SK-N-SH treated with all-trans-retinoic acid at 6 μM for 48 hours (cell line): ENCODE results near the gene RND3.
A peak's percentile ranks its signal among the peaks of the same experiment; 100 is the strongest.

Experiments used
- ATAC-seq: fragments of 200-7000 bp; cut with Tn5 transposase; 3 replicates; pipeline ENCODE4 v1.9.1; 2020; ENCODE audit warnings: mild to moderate bottlenecking, moderate library complexity
- ARNTL ChIP-seq: fragments of 450-650 bp; formaldehyde crosslinking; IDR thresholded peaks from 2 replicates; pipeline ENCODE4 v1.5.0; 2020; ENCODE audit warnings: low read depth, mild to moderate bottlenecking, moderate library complexity, borderline replicate concordance
- BACH2 ChIP-seq: fragments of 250-450 bp; sonication (Bioruptor Pico); IDR thresholded peaks from 2 replicates; pipeline ENCODE4 v1.9.0; 2021; ENCODE audit warnings: mild to moderate bottlenecking, borderline replicate concordance
- CSDC2 ChIP-seq: fragments of 250-450 bp; sonication (Bioruptor Pico); IDR thresholded peaks from 2 replicates; pipeline ENCODE4 v1.5.0; 2020; ENCODE audit warnings: mild to moderate bottlenecking, moderate library complexity
- ESRRG ChIP-seq: fragments of 250-450 bp; sonication (Bioruptor Pico); IDR thresholded peaks from 2 replicates; pipeline ENCODE4 v1.6.1; 2021; ENCODE audit warnings: mild to moderate bottlenecking
- GLIS3 ChIP-seq: fragments of 250-450 bp; sonication (Bioruptor Pico); IDR thresholded peaks from 2 replicates; pipeline ENCODE4 v1.5.0; 2020; ENCODE audit warnings: mild to moderate bottlenecking, moderate library complexity
- ISL1 ChIP-seq: fragments of 250-450 bp; sonication (Bioruptor Pico); IDR thresholded peaks from 2 replicates; pipeline ENCODE4 v2.1.2; 2022; ENCODE audit warnings: mild to moderate bottlenecking, moderate library complexity
- OSR1 ChIP-seq: fragments of 250-450 bp; sonication (Bioruptor Pico); IDR thresholded peaks from 2 replicates; pipeline ENCODE4 v1.8.0; 2022; ENCODE audit warnings: moderate library complexity, mild to moderate bottlenecking, inconsistent platforms
- PPARA ChIP-seq: fragments of 250-450 bp; sonication (Bioruptor Pico); IDR thresholded peaks from 2 replicates; pipeline ENCODE4 v1.5.0; 2020; ENCODE audit warnings: mild to moderate bottlenecking, borderline replicate concordance
- RARB ChIP-seq: fragments of 250-450 bp; sonication (Bioruptor Pico); IDR thresholded peaks from 2 replicates; pipeline ENCODE4 v1.8.0; 2021; ENCODE audit warnings: mild to moderate bottlenecking, moderate library complexity
- SNAI2 ChIP-seq: fragments of 250-450 bp; sonication (Bioruptor Pico); IDR thresholded peaks from 2 replicates; pipeline ENCODE4 v1.5.0; 2020; ENCODE audit warnings: mild to moderate bottlenecking, moderate library complexity
- TOX ChIP-seq: fragments of 250-450 bp; sonication (Bioruptor Pico); IDR thresholded peaks from 2 replicates; pipeline ENCODE4 v1.8.0; 2021; ENCODE audit warnings: mild to moderate bottlenecking, moderate library complexity, borderline replicate concordance
- ZC3H10 ChIP-seq: fragments of 250-450 bp; sonication (Bioruptor Pico); IDR thresholded peaks from 2 replicates; pipeline ENCODE4 v1.5.1; 2021; ENCODE audit warnings: mild to moderate bottlenecking, moderate library complexity
- ZFP3 ChIP-seq: fragments of 250-450 bp; sonication (Bioruptor Pico); IDR thresholded peaks from 2 replicates; pipeline ENCODE4 v1.5.0; 2020; ENCODE audit warnings: mild to moderate bottlenecking, moderate library complexity
- ZFP30 ChIP-seq: fragments of 450-650 bp; formaldehyde crosslinking; IDR thresholded peaks from 2 replicates; pipeline ENCODE4 v1.5.0; 2022; ENCODE audit warnings: mild to moderate bottlenecking, moderate library complexity
- ZNF565 ChIP-seq: fragments of 450-650 bp; formaldehyde crosslinking; conservative IDR thresholded peaks from 2 replicates; pipeline ENCODE4 v1.5.0; 2020; ENCODE audit warnings: low read depth, mild to moderate bottlenecking, moderate library complexity
- ZNF70 ChIP-seq: fragments of 450-650 bp; formaldehyde crosslinking; IDR thresholded peaks from 2 replicates; pipeline ENCODE4 v1.5.0; 2020; ENCODE audit warnings: mild to moderate bottlenecking, moderate library complexity
- ZNF8 ChIP-seq: fragments of 450-650 bp; formaldehyde crosslinking; IDR thresholded peaks from 2 replicates; pipeline ENCODE4 v1.5.0; 2020; ENCODE audit warnings: mild to moderate bottlenecking, moderate library complexity
- TF ChIP-seq, protein P1 (sequence below): fragments of 250-450 bp; sonication (Bioruptor Pico); IDR thresholded peaks from 2 replicates; pipeline ENCODE4 v1.5.1; 2021; ENCODE audit warnings: mild to moderate bottlenecking, moderate library complexity
- TF ChIP-seq, protein P2 (sequence below): fragments of 250-450 bp; sonication (Bioruptor Pico); IDR thresholded peaks from 2 replicates; pipeline ENCODE4 v1.5.1; 2020; ENCODE audit warnings: low read depth, mild to moderate bottlenecking, moderate library complexity
- TF ChIP-seq, protein P3 (sequence below): fragments of 250-450 bp; sonication (Bioruptor Pico); IDR thresholded peaks from 2 replicates; pipeline ENCODE4 v1.8.0; 2020; ENCODE audit warnings: mild to moderate bottlenecking, moderate library complexity, borderline replicate concordance
- TF ChIP-seq, protein P4 (sequence below): fragments of 250-450 bp; sonication (Bioruptor Pico); IDR thresholded peaks from 2 replicates; pipeline ENCODE4 v1.5.0; 2020; ENCODE audit warnings: mild to moderate bottlenecking, moderate library complexity

Gene RND3

DNA sequence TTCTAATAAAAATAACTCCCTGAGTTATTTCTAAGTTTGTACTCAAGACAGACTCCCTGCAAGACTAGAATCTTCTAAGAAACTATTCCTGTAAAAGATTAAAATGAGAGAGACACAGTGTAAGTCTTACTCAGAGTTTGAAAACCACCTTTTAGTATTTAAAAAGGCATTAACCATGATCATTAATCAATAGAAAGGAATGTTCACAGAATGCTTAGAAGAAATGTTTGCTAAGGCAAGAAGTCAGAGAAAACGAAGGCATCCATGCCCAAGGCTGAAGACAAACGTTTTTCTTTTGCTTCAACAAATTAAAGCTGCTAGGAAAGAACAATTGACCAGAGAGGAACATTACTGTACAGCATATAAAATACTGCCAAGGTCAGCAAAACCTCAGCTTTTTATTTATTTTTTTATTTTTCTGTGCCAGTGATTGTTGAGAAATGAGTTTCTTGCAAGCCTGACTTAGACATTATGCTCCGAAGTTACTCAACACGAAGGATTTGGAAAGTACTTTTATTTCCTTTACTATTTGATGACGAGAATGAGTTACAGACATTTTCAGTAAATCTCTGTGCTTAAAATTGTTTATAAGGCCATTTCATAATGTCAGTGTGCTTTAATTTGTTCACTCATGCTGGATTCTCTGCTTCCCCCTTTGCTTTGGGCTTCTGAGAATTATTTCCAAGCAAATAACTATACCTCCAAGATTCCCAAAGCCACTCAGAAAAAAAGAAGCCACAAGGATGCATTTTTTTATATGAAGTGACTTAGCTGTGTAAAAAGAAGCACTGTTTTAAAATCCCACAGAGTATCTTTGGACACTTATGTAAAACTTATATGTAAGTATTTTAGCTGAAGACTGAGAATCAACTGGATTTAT is 20.5 kb downstream of the RND3 start:
- no peak for TF ChIP-seq ZNF8
- TF ChIP-seq TOX (CRISPR knock-in tag) = peak; percentile 9; the same call in 1 of the 2 replicates
- TF ChIP-seq OSR1 = no peak
- no peak for TF ChIP-seq CSDC2 (CRISPR knock-in tag)
- TF ChIP-seq, protein P1, sequence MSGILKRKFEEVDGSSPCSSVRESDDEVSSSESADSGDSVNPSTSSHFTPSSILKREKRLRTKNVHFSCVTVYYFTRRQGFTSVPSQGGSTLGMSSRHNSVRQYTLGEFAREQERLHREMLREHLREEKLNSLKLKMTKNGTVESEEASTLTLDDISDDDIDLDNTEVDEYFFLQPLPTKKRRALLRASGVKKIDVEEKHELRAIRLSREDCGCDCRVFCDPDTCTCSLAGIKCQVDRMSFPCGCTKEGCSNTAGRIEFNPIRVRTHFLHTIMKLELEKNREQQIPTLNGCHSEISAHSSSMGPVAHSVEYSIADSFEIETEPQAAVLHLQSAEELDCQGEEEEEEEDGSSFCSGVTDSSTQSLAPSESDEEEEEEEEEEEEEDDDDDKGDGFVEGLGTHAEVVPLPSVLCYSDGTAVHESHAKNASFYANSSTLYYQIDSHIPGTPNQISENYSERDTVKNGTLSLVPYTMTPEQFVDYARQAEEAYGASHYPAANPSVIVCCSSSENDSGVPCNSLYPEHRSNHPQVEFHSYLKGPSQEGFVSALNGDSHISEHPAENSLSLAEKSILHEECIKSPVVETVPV (CRISPR knock-in tag) = no peak
- no peak for TF ChIP-seq SNAI2
- TF ChIP-seq ZFP3 (CRISPR knock-in tag) = no peak
- no peak; the same call in 1 of the 2 replicates for TF ChIP-seq GLIS3 (CRISPR knock-in tag)
- TF ChIP-seq, protein P2, sequence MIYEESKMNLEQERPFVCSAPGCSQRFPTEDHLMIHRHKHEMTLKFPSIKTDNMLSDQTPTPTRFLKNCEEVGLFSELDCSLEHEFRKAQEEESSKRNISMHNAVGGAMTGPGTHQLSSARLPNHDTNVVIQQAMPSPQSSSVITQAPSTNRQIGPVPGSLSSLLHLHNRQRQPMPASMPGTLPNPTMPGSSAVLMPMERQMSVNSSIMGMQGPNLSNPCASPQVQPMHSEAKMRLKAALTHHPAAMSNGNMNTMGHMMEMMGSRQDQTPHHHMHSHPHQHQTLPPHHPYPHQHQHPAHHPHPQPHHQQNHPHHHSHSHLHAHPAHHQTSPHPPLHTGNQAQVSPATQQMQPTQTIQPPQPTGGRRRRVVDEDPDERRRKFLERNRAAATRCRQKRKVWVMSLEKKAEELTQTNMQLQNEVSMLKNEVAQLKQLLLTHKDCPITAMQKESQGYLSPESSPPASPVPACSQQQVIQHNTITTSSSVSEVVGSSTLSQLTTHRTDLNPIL (CRISPR knock-in tag) = no peak; the same call in 1 of the 2 replicates
- TF ChIP-seq, protein P3, sequence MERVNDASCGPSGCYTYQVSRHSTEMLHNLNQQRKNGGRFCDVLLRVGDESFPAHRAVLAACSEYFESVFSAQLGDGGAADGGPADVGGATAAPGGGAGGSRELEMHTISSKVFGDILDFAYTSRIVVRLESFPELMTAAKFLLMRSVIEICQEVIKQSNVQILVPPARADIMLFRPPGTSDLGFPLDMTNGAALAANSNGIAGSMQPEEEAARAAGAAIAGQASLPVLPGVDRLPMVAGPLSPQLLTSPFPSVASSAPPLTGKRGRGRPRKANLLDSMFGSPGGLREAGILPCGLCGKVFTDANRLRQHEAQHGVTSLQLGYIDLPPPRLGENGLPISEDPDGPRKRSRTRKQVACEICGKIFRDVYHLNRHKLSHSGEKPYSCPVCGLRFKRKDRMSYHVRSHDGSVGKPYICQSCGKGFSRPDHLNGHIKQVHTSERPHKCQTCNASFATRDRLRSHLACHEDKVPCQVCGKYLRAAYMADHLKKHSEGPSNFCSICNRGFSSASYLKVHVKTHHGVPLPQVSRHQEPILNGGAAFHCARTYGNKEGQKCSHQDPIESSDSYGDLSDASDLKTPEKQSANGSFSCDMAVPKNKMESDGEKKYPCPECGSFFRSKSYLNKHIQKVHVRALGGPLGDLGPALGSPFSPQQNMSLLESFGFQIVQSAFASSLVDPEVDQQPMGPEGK = peak; percentile 38; the same call in 1 of the 2 replicates
- TF ChIP-seq ZNF565 (CRISPR knock-in tag) = no peak
- no peak for TF ChIP-seq ISL1 (CRISPR knock-in tag)
- no peak for TF ChIP-seq PPARA (CRISPR knock-in tag)
- TF ChIP-seq, protein P4, sequence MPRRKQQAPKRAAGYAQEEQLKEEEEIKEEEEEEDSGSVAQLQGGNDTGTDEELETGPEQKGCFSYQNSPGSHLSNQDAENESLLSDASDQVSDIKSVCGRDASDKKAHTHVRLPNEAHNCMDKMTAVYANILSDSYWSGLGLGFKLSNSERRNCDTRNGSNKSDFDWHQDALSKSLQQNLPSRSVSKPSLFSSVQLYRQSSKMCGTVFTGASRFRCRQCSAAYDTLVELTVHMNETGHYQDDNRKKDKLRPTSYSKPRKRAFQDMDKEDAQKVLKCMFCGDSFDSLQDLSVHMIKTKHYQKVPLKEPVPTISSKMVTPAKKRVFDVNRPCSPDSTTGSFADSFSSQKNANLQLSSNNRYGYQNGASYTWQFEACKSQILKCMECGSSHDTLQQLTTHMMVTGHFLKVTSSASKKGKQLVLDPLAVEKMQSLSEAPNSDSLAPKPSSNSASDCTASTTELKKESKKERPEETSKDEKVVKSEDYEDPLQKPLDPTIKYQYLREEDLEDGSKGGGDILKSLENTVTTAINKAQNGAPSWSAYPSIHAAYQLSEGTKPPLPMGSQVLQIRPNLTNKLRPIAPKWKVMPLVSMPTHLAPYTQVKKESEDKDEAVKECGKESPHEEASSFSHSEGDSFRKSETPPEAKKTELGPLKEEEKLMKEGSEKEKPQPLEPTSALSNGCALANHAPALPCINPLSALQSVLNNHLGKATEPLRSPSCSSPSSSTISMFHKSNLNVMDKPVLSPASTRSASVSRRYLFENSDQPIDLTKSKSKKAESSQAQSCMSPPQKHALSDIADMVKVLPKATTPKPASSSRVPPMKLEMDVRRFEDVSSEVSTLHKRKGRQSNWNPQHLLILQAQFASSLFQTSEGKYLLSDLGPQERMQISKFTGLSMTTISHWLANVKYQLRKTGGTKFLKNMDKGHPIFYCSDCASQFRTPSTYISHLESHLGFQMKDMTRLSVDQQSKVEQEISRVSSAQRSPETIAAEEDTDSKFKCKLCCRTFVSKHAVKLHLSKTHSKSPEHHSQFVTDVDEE (CRISPR knock-in tag) = no peak
- TF ChIP-seq RARB (CRISPR knock-in tag) = peak; percentile 48; the same call in 1 of the 2 replicates
- no peak for TF ChIP-seq ZNF70 (CRISPR knock-in tag)
- peak; percentile 58 for ATAC-seq

DNA sequence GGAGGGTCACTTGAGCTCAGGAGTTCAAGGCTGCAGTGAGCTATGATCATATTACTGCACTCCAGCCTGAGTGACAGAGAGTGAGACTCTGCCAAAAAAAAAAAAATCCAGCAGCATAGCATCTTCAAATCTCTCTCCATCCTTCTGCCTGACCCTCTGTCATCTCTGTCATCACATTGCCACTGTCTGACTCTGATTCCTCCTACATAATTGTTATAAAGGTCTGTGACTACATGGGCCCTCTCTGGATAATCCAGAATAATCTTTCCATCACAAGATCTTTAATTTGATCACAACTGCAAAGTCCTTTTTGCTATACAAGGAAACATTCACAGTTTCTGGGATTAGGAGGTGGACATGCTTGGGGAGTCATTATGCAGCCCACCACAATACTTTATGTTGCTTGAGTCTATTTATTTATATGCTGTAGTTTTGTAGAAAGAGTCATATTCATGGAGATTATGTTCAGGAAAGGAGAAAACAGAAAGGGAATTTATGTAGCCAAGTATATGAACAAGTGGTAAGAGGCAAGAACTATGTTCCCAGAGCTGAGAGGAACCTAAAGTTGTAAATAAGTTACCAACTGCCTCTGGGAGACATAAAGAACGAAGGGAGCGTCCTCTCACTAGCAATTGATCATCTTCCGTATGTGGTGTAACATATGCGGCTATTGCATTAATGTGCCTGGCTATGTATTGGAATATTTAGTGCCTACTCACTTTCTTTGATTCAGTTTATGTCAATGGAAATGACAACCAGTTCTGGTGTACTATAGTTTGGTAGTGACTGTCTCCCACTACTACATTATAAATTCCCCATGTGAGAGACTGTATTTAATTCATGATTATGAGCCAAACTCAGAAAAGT is 21.5 kb downstream of the RND3 start:
- TF ChIP-seq PPARA (CRISPR knock-in tag) (no peak), ARNTL (CRISPR knock-in tag) (no peak), BACH2 (no peak), ZFP30 (CRISPR knock-in tag) (no peak), ZC3H10 (CRISPR knock-in tag) (no peak), ZNF565 (CRISPR knock-in tag) (no peak), ESRRG (CRISPR knock-in tag) (no peak)
- TF ChIP-seq, protein P4 (CRISPR knock-in tag) = no peak
- TF ChIP-seq, protein P1 (CRISPR knock-in tag) = no peak
- ATAC-seq = peak; percentile 23
